ENCODE results near the gene PDE6D. TPM values are rescaled to one million over a fixed set of nuclear protein-coding genes. Genes with fewer than 3 reads are reported as not detected.

The PDE6D gene
- total RNA-seq = 18.5 TPM

- ATAC-seq = peak; percentile 95
These were observed at the start of gene PDE6D for GRCh38 chr2:231780909-231781797. Gene PDE6D (minus strand): TSS chr2:231781282. CDS start chr2:231781114, 168 bp downstream.

- ATAC-seq = no peak
These were observed 40.8 kb upstream of the PDE6D start for GRCh38 chr2:231821908-231822307.

- no peak for ATAC-seq
These were observed 39.8 kb upstream of the PDE6D start for GRCh38 chr2:231820786-231821303.

GRCh38 chr2:231819447-231820042, 38.5 kb upstream of the PDE6D start:
- no peak for ATAC-seq

- ATAC-seq = no peak
These were observed 35.4 kb upstream of the PDE6D start for GRCh38 chr2:231816327-231817026.

- ATAC-seq = no peak
These were observed 29.8 kb upstream of the PDE6D start for GRCh38 chr2:231810905-231811304.

GRCh38 chr2:231807020-231807419, 25.9 kb upstream of the PDE6D start:
- no peak for ATAC-seq

- no peak for ATAC-seq
These were observed 22.5 kb upstream of the PDE6D start for GRCh38 chr2:231803501-231804138.

GRCh38 chr2:231800493-231801091, 19.5 kb upstream of the PDE6D start:
- ATAC-seq = peak; percentile 36

GRCh38 chr2:231795525-231796327, 14.6 kb upstream of the PDE6D start:
- ATAC-seq = peak; percentile 79

- peak; percentile 19 for ATAC-seq
These were observed 13.3 kb upstream of the PDE6D start for GRCh38 chr2:231794383-231794782.

- ATAC-seq = no peak
These were observed 10.0 kb upstream of the PDE6D start for GRCh38 chr2:231791107-231791506.

GRCh38 chr2:231786917-231787292, 5.8 kb upstream of the PDE6D start:
- ATAC-seq = no peak

GRCh38 chr2:231786177-231786916, 5.3 kb upstream of the PDE6D start, which contains the start of gene COPS7B:
Gene COPS7B (plus strand): TSS chr2:231786445. CDS start chr2:231788571, 2,126 bp downstream.
- ATAC-seq = peak; percentile 60

- ATAC-seq = no peak
These were observed 4.7 kb upstream of the PDE6D start for GRCh38 chr2:231785822-231786176.

GRCh38 chr2:231785413-231785812, 4.3 kb upstream of the PDE6D start:
- no peak for ATAC-seq

- peak; percentile 63 for ATAC-seq
These were observed 980 bp upstream of the PDE6D start for GRCh38 chr2:231781798-231782726.

- peak; percentile 14 for ATAC-seq
These were observed 766 bp downstream of the PDE6D start for GRCh38 chr2:231780123-231780908.
